GM19035 (cell line): ENCODE results near the gene ANP32E.
"Not testable (repeated sequence)": the region's sequence is repeated elsewhere in the genome, so short reads cannot be mapped to it uniquely, and the experiment has no call there.

ENCODE experiments used
- ATAC-seq: cut with Tn5 transposase; IDR thresholded peaks from one replicate; pipeline ENCODE4 v1.9.1; 2021; ENCODE audit not compliant: unreplicated experiment

ANP32E gene

DNA sequence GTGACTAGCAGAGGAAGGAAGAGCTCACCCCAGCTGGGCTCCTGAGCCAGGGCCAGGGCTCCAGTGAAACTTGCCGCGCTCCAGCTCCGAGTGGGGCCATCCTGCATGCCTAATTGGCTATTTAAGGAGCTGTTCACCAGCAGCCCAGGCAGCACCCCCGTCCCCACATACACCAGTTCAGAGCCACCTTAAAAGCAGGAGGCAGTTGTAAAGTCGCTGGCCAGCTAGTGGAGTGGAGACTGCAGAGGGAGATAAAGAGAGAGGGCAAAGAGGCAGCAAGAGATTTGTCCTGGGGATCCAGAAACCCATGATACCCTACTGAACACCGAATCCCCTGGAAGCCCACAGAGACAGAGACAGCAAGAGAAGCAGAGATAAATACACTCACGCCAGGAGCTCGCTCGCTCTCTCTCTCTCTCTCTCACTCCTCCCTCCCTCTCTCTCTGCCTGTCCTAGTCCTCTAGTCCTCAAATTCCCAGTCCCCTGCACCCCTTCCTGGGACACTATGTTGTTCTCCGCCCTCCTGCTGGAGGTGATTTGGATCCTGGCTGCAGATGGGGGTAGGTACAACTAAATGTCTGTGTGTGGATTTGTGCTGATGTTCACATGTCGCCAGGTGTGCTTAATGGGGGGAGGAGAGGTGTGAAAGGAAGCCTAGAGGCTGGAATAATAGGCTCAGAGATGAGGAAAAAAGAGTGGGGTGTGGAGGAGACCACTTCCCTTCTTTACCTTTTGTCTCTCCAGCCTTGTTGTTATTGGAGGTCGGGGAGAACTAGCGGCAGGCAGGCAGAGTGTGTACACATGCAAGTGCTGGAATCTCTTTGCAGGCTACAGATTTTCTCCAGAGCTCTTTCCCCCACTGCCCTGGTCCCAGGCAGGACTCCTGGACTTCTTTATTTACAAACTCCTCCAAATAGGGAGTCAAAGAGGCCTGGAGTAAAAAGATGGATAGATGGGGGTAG lies 22.0 kb upstream of the ANP32E start, which contains the start of gene CA14:
CA14 (plus strand) TSS at position 151 of the 962 bp plus-strand sequence; CDS start at position 506, 355 bp downstream.
- ATAC-seq, result no peak

- ATAC-seq, result no peak
These were observed 20.8 kb upstream of the ANP32E start for GRCh38 chr1:150256554-150257341.

DNA sequence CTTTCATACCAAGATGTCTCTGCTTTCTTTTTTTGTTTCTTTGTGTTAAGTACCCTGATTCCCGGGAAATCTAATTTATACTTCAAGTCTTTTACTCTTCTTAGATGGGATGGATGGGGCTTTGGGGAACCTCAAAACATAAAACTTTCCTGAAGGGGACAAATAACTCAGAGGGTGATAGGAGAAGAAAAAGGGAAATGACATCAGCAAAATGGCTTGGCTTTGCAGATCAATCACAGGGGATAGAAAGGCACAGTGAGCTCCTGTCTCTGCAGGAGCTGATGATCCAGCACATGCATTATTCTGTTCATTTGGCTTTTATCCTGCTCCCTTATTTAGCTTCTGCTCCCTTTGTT lies 20.3 kb upstream of the ANP32E start:
- ATAC-seq, result no peak

GRCh38 chr1:150249936-150250335 lies 14.0 kb upstream of the ANP32E start:
- no peak for ATAC-seq

DNA sequence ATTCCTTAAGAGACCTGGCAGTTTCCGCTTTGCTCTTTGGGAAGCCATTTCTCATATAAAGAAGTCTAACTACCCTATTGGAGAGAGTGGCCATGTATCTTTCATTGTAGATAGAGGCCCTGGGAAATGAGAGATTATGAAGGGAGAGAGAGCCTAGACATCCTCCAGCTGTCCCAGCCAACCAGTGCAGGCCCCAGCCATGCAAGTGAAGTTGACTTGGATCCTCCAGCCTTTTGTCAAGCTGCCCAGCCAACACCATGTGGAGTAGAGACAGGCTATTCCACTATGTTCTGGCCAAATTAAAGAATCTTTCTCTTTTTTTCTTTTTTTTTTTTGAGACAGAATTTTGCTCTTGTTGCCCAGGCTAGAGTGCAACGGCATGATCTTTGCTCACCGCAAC lies 7.1 kb upstream of the ANP32E start:
- no peak for ATAC-seq

- no peak for ATAC-seq
These were observed 1.8 kb upstream of the ANP32E start for GRCh38 chr1:150237746-150238145.

DNA sequence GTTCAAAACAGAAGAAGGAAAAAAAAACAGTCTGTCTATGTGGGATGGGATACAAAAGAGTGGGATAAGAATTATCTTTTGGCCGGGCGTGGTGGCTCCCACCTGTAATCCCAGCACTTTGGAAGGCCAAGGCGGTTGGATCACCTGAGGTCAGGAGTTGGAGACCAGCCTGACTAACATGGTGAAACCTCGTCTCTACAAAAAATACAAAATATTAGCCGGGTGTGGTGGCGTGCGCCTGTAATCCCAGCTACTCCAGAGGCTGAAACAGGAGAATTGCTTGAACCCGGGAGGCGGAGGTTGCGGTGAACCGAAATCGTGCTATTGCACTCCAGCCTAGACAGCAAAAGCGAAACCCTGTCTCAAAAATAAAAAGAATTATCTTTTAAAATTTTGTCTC lies 1.3 kb upstream of the ANP32E start:
- not testable (repeated sequence) for ATAC-seq

DNA sequence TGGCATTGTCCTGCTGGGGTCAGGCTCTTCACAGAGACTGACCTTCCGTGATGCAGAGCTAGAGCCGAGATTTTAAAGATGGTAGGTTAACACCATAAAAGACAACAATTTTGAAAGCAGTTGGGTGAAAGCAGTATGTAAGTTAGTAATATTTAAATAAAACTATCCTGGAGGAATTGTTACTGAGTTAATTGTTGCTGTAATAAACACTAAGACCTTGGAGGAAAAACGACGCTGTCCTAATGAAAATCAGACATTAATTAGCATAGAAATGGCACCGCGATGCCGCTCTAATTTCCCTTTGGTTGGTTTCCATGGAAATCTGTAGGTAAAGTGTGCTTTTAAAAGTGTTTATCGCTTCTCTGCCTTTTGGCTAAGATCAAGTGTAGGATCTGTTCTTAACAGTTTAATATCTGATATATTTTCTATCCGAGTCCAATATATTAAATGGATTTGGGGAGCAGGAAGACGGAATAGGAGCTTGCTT lies 745 bp upstream of the ANP32E start:
- ATAC-seq, result no peak

- ATAC-seq, result peak; percentile 1
These were observed 539 bp downstream of the ANP32E start for GRCh38 chr1:150235294-150235851.

- peak; percentile 54 for ATAC-seq
These were observed 1.2 kb downstream of the ANP32E start for GRCh38 chr1:150234566-150235293.

DNA sequence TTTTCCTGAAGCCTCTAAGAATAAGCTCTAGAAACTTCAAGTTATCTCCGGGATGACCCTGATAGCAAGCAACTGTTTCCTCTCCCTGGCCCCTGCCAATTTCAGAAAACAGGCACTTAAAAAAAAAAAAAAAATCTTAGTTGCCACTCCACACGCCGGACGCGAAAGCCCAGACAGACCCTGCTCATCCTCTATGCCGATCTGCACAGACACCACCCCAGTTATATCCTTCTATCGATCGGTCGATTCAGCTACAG lies 1.7 kb downstream of the ANP32E start:
- ATAC-seq, result no peak

DNA sequence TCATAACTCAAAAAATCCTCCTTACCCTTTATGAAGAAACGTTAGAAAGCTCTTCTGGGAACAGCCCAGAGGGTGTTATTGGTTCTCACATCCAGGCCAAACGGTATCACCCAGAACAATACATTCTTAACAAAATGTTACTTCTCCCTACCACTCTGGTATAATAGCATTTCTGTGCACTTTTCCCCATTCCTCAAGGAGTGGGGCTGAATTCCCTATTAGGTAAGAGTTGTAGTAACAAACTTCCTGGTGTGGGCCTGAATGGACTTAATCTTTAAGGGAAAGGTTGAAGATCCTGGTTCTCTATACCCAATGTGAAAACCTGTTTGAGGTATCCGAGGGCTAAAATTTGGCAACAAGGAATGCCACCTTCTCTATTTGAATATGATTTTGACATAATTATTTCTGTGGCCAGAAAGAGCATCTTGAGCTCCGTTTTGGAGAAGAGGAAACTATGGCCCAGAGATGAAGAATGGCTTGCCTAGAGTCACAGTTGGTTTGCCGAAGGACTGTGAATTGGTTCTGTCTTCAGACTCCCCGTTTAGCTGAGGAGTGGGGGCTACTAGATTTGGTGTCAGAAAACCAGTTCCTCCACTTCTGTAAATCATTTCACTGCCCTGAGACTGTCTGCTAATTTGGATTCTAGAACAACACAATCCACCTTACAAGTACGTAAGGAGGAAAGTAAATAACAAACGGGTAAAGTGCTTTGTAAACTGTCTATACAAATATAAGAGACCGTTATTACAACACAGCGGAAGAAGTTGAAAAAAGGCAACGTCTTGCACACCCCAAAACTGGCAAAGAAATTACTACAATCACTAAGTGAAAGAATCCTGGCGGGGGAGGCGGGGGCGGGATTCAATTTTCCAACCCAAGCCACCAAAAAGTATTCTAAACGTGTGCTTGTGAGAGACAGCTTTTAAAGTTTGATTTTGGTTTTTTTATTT lies 2.3 kb downstream of the ANP32E start:
- ATAC-seq, result no peak

DNA sequence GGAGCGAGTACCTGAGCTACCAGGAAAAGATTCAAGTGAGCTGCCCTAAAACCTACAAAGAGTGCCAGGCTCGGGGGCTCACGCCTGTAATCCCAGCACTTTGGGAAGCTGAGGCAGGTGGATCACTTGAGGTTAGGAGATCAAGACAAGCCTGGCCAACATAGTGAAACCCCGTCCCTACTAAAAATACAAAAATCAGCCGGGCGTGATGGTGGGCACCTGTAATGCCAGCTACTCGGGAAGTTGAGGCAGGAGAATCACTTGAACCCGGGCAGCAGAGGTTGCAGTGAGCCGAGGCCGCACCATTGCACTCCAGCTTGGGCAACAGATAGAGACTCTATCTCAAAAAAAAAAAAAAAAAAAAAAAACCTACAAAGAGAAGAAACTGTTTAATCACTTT lies 3.0 kb downstream of the ANP32E start:
- not testable (repeated sequence) for ATAC-seq

- ATAC-seq, result not testable (repeated sequence)
These were observed 7.7 kb downstream of the ANP32E start for GRCh38 chr1:150228246-150228645.

DNA sequence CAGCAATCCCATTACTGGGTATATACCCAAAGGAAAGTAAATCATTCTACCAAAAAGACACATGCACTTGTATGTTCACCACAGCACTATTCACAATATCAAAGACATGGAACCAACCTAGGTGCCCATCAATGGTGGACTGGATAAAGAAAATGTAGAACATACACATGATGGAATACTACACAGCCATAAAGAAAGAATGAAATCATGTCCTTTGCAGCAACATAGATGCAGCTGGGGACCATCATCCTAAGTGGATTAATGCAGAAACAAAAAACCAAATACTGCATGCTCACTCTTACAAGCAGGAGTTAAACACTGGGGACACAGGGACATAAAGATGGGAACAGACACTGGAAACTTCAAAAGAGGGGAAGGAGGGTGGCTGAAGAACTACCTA lies 8.7 kb downstream of the ANP32E start:
- ATAC-seq, result no peak

DNA sequence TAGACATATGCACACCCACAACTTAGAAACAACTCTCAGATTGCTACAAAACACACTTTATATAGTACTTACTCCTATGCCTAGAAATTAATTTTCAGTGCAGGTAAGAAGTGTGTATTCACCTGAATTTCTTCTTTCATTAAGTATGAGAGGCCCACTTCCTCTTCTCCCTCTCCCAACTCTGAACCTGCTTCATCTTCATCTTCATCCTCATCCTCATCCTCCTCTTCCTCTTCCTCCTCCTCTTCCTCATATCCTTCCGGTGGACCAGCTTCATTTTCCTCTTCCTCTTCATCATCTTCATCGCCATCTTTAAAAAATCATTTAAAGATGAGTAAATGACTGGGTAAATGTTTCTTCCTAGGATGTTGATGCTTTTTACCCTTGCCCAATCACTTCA lies 9.4 kb downstream of the ANP32E start:
- ATAC-seq, result no peak

- no peak for ATAC-seq
These were observed 10.4 kb downstream of the ANP32E start for GRCh38 chr1:150225546-150225945.

DNA sequence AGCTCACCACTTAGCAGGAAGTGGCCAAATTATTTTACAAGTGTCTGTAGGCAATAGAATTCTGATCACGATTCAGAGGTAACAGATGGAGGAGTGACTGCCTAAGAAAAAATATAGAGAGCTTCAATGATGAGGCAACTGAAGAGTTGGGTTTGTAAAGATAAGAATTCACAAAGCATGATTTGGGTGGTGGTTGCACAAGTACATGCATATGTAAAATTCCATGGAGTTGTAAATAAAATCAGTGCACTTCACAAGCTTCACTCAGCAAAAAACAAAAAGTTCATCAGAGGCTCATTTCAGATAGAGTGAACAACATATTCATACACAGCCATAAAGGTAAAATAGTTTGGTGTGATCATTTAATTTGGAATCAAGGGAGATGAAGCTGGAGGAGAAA lies 10.9 kb downstream of the ANP32E start:
- no peak for ATAC-seq

DNA sequence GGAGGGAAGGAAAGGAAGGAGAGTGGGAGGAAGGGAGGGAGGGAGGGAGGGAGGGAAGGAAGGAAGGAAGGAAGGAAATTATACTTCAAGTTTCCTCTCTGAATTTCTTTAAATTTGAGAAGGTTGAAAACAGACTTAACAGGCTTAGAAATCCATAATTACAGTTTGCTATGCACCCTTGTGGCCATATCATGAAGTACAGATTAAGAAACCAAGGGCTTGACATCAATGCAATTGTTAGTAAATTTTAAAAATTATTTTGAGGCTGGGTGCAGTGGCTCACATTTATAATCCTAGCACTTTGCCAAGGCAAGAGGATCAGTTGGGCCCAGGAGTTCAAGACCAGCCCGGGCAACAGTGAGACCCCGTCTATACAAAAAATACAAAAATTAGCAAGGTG lies 14.4 kb downstream of the ANP32E start:
- ATAC-seq, result no peak

DNA sequence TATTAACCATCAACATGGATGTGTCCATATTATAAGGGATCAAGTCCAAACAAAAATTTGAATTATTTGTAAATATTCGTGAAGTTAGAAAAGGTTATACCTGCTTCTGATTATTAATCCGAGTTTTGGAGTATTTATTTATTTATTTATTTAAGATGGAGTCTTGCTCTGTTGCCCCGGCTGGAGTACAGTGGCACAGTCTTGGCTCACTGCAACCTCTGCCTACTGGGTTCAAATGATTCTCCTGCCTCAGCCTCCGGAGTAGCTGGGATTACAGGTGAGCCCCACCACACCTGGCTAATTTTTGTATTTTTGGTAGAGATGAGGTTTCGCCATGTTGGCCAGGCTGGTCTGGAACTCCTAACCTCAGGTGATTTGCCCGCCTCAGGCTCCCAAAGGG lies 20.1 kb downstream of the ANP32E start:
- not testable (repeated sequence) for ATAC-seq
